ENCODE results near the gene LMF1.
A peak's percentile ranks its signal among the peaks of the same experiment; 100 is the strongest.

The LMF1 gene

GRCh38 chr16:1003391-1004347 is 32.9 kb upstream of the LMF1 start:
- peak in 1 of 2 donors; percentile 32 for DNase-seq (ENCODE audit: low read depth in 1 of 2, low spot score in 1 of 2)

- peak; percentile 39 to 64 for DNase-seq (ENCODE audit: low read depth in 1 of 2, low spot score in 1 of 2)
Observed at GRCh38 chr16:1002399-1003166, 31.8 kb upstream of the LMF1 start.

GRCh38 chr16:1001096-1001495 is 30.3 kb upstream of the LMF1 start:
- no peak for DNase-seq (ENCODE audit: low read depth in 1 of 2, low spot score in 1 of 2)

GRCh38 chr16:1000608-1001007 is 29.8 kb upstream of the LMF1 start:
- no peak for DNase-seq (ENCODE audit: low read depth in 1 of 2, low spot score in 1 of 2)

GRCh38 chr16:999677-1000076 is 28.9 kb upstream of the LMF1 start:
- no peak for DNase-seq (ENCODE audit: low read depth in 1 of 2, low spot score in 1 of 2)

GRCh38 chr16:998615-999014 is 27.8 kb upstream of the LMF1 start:
- DNase-seq (ENCODE audit: low read depth in 1 of 2, low spot score in 1 of 2): no peak

GRCh38 chr16:998211-998610 is 27.4 kb upstream of the LMF1 start:
- no peak for DNase-seq (ENCODE audit: low read depth in 1 of 2, low spot score in 1 of 2)

- peak; percentile 32 to 51 for DNase-seq (ENCODE audit: low read depth in 1 of 2, low spot score in 1 of 2)
Observed at GRCh38 chr16:997440-998051, 26.8 kb upstream of the LMF1 start.

- DNase-seq (ENCODE audit: low read depth in 1 of 2, low spot score in 1 of 2): no peak
Observed at GRCh38 chr16:996681-997080, 25.9 kb upstream of the LMF1 start.

- DNase-seq (ENCODE audit: low read depth in 1 of 2, low spot score in 1 of 2): no peak
Observed at GRCh38 chr16:995783-996182, 25.0 kb upstream of the LMF1 start.

GRCh38 chr16:995087-995486 is 24.3 kb upstream of the LMF1 start:
- DNase-seq (ENCODE audit: low read depth in 1 of 2, low spot score in 1 of 2): no peak

GRCh38 chr16:993731-994130 is 22.9 kb upstream of the LMF1 start:
- DNase-seq (ENCODE audit: low read depth in 1 of 2, low spot score in 1 of 2): no peak

GRCh38 chr16:991773-992172 is 21.0 kb upstream of the LMF1 start:
- no peak for DNase-seq (ENCODE audit: low read depth in 1 of 2, low spot score in 1 of 2)

- no peak for DNase-seq (ENCODE audit: low read depth in 1 of 2, low spot score in 1 of 2)
Observed at GRCh38 chr16:991345-991744, 20.6 kb upstream of the LMF1 start.

- no peak for DNase-seq (ENCODE audit: low read depth in 1 of 2, low spot score in 1 of 2)
Observed at GRCh38 chr16:990516-991291, 19.9 kb upstream of the LMF1 start.

GRCh38 chr16:989354-989814 is 18.6 kb upstream of the LMF1 start:
- DNase-seq (ENCODE audit: low read depth in 1 of 2, low spot score in 1 of 2): no peak

- DNase-seq (ENCODE audit: low read depth in 1 of 2, low spot score in 1 of 2): no peak
Observed at GRCh38 chr16:988471-989353, 17.9 kb upstream of the LMF1 start.

GRCh38 chr16:987906-988305 is 17.1 kb upstream of the LMF1 start:
- no peak for DNase-seq (ENCODE audit: low read depth in 1 of 2, low spot score in 1 of 2)

- no peak for DNase-seq (ENCODE audit: low read depth in 1 of 2, low spot score in 1 of 2)
Observed at GRCh38 chr16:986925-987582, 16.3 kb upstream of the LMF1 start.
